Measurements from ENCODE around the gene STRN3.
"Not testable (repeated sequence)": the region's sequence is repeated elsewhere in the genome, so short reads cannot be mapped to it uniquely, and the experiment has no call there.

DNA sequence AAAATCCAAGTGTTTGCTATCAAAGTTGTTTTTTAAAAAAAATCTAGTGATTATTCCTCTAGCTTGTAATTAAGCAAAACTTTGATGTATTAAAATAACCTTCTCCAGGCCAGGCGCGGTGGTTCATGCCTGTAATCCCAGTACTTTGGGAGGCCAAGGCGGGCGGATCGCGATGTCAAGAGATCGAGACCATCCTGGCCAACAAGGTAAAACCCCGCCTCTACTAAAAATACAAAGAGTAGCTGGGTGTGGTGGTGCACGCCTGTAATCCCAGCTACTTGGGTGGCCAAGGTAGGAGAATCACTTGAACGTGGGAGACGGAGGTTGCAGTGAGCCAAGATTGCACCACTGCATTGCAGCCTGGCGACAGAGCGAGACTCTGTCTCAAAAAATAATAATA, 92.2 kb downstream of the STRN3 start:
- not testable (repeated sequence) for TF ChIP-seq POLR2A, POLR2AphosphoS5 (IDR thresholded peaks at IDR 0.05; ENCODE audit: low read depth, low read length)

All from GM12891 (cell line).